ENCODE measurements around the gene TXNIP. TPM values are rescaled to one million over a fixed set of nuclear protein-coding genes. Genes with fewer than 3 reads are reported as not detected.

Gene TXNIP
- total and polyA plus RNA-seq, 12 donors, result 231 to 1,142 (median 750) TPM

DNA sequence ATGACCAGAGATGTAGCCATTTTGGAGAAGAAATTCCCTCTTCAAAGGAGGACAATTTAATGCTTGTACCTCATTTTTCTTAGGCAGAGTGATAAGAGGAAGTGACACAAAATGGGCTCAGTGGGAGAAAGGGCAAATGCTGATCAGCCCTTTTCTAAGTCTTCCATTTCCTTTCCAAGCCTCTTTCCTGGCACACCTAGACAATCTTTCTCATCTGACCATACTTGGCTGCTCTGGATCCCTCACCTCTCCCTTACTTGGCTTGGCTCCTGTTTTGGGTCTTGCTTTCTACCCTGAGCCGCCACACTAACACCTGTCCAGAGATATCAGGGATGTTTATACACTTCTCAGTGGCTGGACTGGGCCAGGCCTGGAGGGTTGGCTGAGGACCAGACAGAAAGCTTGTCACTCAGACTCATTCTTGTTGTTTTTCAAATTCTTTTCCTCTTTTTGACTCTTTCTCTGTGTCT is 13.1 kb downstream of the TXNIP start:
- H3K9me3 ChIP-seq, result no peaks in the 10 kb centered on the region
- H3K4me1 ChIP-seq, result peaks cover 56 to 100% (median 86%) of the 10 kb centered on the region in 9 donors
- H3K4me3 ChIP-seq, result no peak overlapping the region
- no peaks in the 10 kb centered on the region for H3K27me3 ChIP-seq
- TF ChIP-seq, protein P1, sequence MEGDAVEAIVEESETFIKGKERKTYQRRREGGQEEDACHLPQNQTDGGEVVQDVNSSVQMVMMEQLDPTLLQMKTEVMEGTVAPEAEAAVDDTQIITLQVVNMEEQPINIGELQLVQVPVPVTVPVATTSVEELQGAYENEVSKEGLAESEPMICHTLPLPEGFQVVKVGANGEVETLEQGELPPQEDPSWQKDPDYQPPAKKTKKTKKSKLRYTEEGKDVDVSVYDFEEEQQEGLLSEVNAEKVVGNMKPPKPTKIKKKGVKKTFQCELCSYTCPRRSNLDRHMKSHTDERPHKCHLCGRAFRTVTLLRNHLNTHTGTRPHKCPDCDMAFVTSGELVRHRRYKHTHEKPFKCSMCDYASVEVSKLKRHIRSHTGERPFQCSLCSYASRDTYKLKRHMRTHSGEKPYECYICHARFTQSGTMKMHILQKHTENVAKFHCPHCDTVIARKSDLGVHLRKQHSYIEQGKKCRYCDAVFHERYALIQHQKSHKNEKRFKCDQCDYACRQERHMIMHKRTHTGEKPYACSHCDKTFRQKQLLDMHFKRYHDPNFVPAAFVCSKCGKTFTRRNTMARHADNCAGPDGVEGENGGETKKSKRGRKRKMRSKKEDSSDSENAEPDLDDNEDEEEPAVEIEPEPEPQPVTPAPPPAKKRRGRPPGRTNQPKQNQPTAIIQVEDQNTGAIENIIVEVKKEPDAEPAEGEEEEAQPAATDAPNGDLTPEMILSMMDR (IDR thresholded peaks at IDR 0.05), result no peak
- H3K36me3 ChIP-seq, result no peaks in the 10 kb centered on the region
- H3K27ac ChIP-seq, result peak overlapping the region; percentile 90 to 97 (median 94)
- intact Hi-C loops (cut with DNase I), result no loop called here
- ATAC-seq (peak in 2 of 8 donors; percentile 1 to 10), DNase-seq (no peak)
- 35 to 54% methylated on average over 1 of the region's 1 CpG for WGBS, 2 donors

DNA sequence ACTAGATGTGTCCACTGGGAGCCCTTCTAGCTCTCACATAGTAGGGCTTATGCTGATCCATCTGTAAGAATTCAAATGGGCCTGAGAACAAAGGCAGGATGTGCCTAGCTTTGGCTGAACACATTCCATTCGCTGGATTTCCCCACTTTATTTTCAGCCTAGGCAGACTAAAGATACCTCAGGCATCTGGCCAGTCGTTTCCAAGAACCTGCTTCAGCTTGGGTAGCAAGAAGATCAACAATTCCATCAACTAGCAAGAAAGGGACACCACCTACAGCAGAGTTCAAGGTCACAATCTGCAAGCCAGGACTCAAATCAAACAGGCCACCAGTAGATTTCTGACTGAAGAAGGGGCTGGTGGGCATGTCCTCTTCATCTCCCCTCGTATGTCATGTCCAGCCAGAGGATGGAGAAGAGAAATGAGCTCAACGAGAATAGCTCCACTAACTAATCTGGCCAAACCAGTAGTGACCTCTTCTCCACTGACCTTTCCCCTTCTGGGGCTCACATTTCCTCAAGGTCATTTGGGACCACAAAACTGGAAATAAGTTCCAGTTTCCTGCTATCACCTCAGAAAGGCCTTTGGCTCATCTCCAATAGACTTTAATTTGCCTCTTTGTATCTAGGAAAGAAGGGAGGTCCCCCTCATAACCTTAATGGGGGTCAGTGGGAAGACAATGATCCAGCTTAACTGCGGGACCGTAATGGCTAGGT is 14.2 kb downstream of the TXNIP start:
- TF ChIP-seq, protein P1 (IDR thresholded peaks at IDR 0.05), result no peak
- Histone ChIP-seq H3K4me3 (peak overlapping the region in 1 of 10 donors; percentile 14), H3K27me3 (no peaks in the 10 kb centered on the region), H3K4me1 (peaks cover 62 to 100% (median 96%) of the 10 kb centered on the region in 9 donors), H3K36me3 (no peaks in the 10 kb centered on the region), H3K27ac (peak overlapping the region; percentile 90 to 97 (median 94)), H3K9me3 (no peaks in the 10 kb centered on the region)
- intact Hi-C loops (cut with DNase I), result no loop called here
- ATAC-seq (peak in 3 of 8 donors; percentile 4 to 8 (median 7)), DNase-seq (peak in 1 of 2 donors; percentile 74)
- 38 to 42% methylated on average over 6 of the region's 6 CpGs for WGBS, 2 donors

DNA sequence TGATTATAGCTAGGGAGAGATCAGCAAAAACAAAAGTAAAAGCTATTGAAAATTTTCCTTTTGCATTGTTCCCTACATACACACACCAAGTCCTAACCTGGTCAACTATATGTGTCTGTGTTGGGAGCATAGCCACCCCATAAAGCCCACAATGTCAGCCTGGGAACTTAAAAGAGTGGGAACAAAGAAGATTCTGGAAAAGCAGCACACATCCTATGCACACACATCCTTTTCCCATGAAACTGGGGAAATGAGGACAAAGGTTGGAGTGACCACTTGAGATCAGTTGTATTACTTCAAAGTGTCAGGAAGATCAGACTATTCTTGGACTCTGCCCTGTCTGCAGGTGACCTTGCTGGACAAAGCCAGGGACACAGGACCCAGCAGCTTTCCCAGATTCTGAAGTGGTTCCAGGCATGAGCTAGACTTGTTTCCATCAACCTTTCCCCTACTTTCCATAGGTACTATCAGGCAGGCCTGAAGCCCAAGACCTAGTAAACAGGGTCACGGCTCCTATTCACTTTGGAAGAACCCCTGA is 15.9 kb downstream of the TXNIP start:
- peak overlapping the region; percentile 90 to 97 (median 94) for H3K27ac ChIP-seq
- 19 to 39% methylated on average over 1 of the region's 1 CpG for WGBS, 2 donors

More for the DNA sequence above, 15.9 kb downstream of the TXNIP start:
- Histone ChIP-seq H3K4me1 (peaks cover 60 to 84% (median 81%) of the 10 kb centered on the region in 9 donors), H3K27me3 (no peaks in the 10 kb centered on the region), H3K4me3 (peak overlapping the region in 8 of 10 donors; percentile 4 to 44 (median 18)), H3K36me3 (peaks cover 0 to 6% (median 0%) of the 10 kb centered on the region in 9 donors), H3K9me3 (no peaks in the 10 kb centered on the region)
- peak in 7 of 8 donors; percentile 14 to 70 (median 46) for ATAC-seq
- intact Hi-C loops (cut with DNase I), result loop anchor here in 2 of 10 donors (1.0 to 2.0 kb wide), 2 partner anchors 16 to 17 kb away; partner anchors contain the start of gene TXNIP (in 1 of the 2)
- peak in 1 of 2 donors; percentile 74 for DNase-seq
- TF ChIP-seq, protein P1 (IDR thresholded peaks at IDR 0.05), result no peak

All from heart right ventricle (tissue), 16 donors.